Rectal smooth muscle tissue (tissue), 1 donor: ENCODE measurements around the gene LPP.
A peak's percentile ranks its signal among the peaks of the same experiment; 100 is the strongest.

Experiments
- H3K27ac ChIP-seq: one replicate; pipeline ENCODE4 v1.7.0; 2013; ENCODE audit warnings: low read depth, low read length, inconsistent platforms
- H3K27me3 ChIP-seq: one replicate; pipeline ENCODE4 v1.7.0; 2013; ENCODE audit warnings: low read length; ENCODE audit not compliant: control insufficient read depth, insufficient read depth
- H3K36me3 ChIP-seq: one replicate; pipeline ENCODE4 v1.7.0; 2013; ENCODE audit warnings: low read length; ENCODE audit not compliant: control insufficient read depth, insufficient read depth
- H3K4me1 ChIP-seq: one replicate; pipeline ENCODE4 v1.7.0; 2013; ENCODE audit warnings: low read length; ENCODE audit not compliant: control insufficient read depth, insufficient read depth
- H3K4me3 ChIP-seq: one replicate; pipeline ENCODE4 v1.7.0; 2013; ENCODE audit warnings: low read length
- H3K9ac ChIP-seq: one replicate; pipeline ENCODE4 v1.7.0; 2013; ENCODE audit warnings: low read length

LPP gene

DNA sequence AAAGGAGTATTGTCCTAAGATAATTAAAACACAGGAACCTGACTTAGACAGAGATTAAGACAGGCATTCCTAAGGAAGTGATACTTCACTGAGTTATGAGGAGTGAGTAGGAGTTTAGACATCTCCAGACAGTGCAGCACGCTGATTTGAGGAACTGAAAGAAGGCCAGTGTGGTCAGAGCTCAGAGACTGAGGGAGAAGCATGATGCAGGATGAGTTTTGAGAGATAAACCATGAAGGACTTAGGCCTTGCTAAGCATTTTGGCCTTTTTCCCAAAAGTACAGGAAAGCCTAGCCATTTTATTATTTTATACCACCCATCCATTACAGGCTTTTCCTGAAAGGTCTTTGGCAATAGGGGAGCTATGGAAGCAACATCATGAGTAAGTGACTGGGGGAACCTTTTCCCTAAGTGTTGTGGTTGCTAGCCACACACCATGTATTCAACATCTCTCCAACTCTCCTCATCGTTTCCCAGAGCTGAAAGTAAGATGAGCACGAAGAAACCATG is 642.2 kb downstream of the LPP start:
- peaks cover 8% of the 10 kb centered on the region for H3K4me1 ChIP-seq
- H3K4me3 ChIP-seq, result no peak overlapping the region
- no peak overlapping the region for H3K9ac ChIP-seq
- no peaks in the 10 kb centered on the region for H3K27me3 ChIP-seq
- no peak overlapping the region for H3K27ac ChIP-seq
- no peaks in the 10 kb centered on the region for H3K36me3 ChIP-seq

DNA sequence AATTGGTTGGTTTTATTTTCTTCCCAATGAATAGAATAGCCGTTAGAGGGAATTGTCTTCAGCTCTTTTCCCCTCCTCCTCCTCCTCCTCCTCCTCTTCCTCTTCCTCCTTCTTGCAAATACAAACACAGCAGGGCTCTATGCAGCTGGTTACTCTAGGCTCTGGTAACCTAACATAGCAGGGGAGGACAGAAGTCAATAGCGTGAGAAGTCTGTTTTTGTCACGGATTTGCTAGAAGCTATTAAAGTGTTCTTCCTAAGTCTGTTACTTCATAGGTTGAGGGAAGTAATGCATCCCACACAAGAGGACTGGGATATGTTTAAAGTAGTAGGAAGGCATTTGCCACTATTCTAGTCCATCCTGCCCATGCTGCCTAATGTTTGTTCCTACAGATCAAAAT is 643.1 kb downstream of the LPP start:
- Histone ChIP-seq H3K4me1 (peaks cover 8% of the 10 kb centered on the region), H3K27ac (peak overlapping the region; percentile 23)

DNA sequence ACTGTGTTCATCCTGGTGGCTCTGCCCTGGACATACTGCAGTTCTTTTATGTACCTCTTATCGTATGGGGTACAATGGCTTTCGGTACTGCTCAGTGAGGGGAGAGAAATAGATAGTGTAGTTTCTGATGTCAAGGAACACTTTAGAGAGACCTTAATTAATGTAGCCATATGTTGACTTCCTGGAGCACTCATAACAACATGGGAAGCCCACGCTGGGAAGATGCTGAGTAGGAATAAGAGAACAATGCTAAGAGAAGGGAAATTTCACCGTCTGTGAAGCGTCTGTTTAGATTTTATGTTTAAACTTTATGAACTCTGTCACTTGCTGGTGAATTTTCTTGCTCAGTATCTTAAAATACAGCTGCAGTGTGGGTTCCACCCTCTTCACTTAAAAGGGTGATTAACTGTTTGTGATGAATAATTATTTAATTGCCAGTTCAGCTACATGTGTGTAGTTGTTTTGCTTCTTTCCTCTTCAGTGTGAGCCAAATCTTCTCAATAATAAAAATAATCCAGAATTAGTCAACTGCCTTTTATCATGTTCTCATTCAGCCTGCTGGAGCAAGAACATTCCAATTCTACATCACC is 644.7 kb downstream of the LPP start:
- Histone ChIP-seq H3K27me3 (no peaks in the 10 kb centered on the region), H3K27ac (no peak overlapping the region), H3K9ac (no peak overlapping the region), H3K36me3 (no peaks in the 10 kb centered on the region), H3K4me1 (peaks cover 8% of the 10 kb centered on the region), H3K4me3 (no peak overlapping the region)

More for the DNA sequence above, 643.1 kb downstream of the LPP start:
- Histone ChIP-seq H3K36me3 (no peaks in the 10 kb centered on the region), H3K9ac (no peak overlapping the region), H3K4me3 (no peak overlapping the region), H3K27me3 (no peaks in the 10 kb centered on the region)

DNA sequence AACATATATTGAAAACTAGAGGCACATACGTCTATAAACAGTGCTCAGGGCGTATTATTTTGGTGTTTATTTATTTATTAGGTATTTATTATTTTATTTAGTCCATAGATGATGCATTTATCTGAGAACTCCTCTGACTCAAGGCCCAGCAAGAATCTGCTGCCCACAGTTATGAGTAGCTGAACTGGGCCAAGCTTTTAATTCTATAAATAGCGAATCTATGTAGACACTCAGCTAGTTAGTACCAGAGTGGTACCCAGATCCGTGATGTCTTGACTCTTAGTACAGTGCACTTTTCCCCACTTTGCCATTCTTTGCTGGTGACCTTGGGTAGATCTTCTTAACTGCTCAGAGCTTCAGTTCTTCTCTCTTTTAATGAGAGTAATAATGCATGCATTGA is 647.4 kb downstream of the LPP start:
- Histone ChIP-seq H3K27ac (no peak overlapping the region), H3K36me3 (no peaks in the 10 kb centered on the region), H3K27me3 (no peaks in the 10 kb centered on the region), H3K4me3 (no peak overlapping the region), H3K4me1 (peaks cover 6% of the 10 kb centered on the region), H3K9ac (no peak overlapping the region)

DNA sequence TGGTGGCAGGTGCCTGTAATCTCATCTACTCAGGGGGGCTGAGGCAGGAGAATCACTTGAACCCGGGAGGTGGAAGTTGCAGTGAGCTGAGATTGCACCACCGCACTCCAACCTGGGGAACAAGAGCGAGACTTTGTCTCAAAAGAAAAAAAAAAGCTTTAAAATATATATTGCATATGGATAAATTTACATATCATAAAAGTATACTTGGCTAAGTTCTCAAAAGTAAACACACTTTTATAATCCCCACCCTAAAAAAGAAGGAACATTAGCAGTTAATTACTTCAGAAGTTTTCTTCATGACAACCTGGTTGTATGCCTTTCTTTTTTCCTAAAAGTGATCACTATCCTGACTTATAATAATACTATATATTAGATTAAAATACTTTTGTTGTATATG is 648.7 kb downstream of the LPP start:
- H3K27me3 ChIP-seq, result no peaks in the 10 kb centered on the region
- no peak overlapping the region for H3K27ac ChIP-seq
- H3K36me3 ChIP-seq, result no peaks in the 10 kb centered on the region
- H3K4me3 ChIP-seq, result no peak overlapping the region
- no peaks in the 10 kb centered on the region for H3K4me1 ChIP-seq
- no peak overlapping the region for H3K9ac ChIP-seq

DNA sequence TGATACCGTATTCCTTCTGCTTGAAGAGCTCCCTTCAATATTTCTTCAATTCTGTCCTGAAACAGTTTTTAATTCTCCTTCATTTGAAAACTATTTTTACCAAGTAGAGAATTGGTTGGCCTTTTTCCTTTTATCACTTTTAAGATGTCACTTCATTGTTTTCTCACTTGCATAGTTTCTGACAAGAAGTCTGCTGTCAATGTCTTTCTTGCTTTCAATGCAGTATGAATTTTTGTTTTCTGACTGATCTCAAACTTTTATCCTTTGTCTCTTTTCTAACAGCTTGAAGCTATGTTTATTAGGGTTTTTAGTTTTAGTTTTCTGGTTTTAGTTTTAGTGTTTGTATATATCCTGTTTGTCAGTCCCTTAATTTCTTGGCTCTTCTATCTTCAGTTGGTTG is 653.0 kb downstream of the LPP start:
- Histone ChIP-seq H3K27me3 (no peaks in the 10 kb centered on the region), H3K4me1 (no peaks in the 10 kb centered on the region), H3K27ac (no peak overlapping the region), H3K9ac (no peak overlapping the region), H3K4me3 (no peak overlapping the region), H3K36me3 (no peaks in the 10 kb centered on the region)

DNA sequence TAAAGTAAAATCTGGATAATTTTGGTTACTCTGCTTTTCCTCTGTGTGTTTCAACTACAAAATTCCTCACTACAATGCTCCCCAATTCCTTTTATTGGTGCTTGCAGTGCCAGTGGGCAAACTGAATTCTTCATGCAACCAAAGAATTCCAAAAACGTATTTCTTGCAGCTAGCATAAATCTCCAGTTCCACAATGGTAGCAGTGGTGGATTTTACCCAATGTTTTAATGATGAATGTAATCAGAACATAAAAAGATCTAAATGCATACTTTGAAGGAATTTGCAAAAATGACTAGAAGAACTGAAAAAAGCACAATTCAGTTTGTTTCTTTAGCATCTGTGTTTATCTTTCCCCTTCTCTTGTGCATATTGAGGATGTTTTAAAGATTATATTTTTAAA is 658.2 kb downstream of the LPP start:
- Histone ChIP-seq H3K36me3 (no peaks in the 10 kb centered on the region), H3K9ac (no peak overlapping the region), H3K4me1 (no peaks in the 10 kb centered on the region), H3K27ac (no peak overlapping the region), H3K27me3 (no peaks in the 10 kb centered on the region), H3K4me3 (no peak overlapping the region)

DNA sequence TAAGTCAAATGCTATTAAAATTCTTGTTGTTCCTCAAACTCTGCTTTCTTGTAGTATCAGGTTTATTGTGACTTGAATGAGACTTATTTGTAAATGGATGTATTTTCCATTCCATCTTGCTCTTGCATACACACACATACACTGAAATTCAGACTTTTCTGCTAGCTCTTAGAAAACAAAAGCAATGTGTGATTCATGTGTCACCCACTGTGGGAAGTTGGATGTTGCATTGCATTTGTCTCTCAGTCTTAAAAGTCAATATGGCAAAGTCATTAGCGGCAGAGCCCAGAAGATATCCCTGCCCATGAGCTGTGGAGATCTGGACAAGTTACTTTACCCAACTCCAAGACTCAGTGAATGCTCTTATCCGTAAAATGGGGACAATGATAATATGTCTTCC is 660.6 kb downstream of the LPP start:
- Histone ChIP-seq H3K27ac (no peak overlapping the region), H3K36me3 (no peaks in the 10 kb centered on the region), H3K4me3 (no peak overlapping the region), H3K4me1 (peaks cover 4% of the 10 kb centered on the region), H3K9ac (no peak overlapping the region), H3K27me3 (no peaks in the 10 kb centered on the region)

DNA sequence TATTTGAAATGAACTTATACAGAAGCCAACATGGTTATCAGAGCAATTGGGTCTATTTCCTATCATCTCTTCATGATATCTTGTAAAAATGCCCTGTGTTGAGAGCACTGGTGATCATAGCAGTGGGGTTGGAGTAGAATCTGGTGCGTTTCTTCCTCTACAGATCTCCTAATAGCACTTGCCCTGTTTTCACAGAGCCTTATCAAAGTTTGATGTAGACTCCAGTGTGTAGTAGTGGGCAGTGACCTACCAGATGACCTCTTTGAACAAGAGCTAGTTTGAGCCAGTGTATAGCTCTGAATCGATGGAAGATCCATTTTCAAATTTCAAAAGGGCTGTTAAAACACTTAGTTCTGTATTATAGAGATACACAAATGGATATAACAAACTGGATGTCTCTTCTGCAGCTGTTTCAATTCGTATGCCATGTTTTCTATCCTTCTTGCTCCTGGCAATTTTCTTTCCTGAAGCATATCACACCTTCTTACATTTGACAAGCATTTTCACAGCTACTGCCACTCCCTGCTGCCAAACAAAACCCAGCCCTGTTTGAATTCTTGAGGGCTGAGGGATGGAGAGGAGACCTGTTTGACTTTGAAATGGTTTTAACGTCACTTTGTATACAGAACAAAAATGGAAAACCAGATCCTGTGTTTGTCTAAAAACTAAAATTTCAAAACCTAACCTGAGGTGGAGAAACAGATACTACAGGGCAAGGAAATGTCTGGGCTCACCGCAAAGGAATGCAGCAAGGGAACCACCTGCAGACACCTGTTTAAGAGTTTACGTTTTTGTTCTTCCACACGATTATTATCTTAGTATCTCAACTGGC is 663.4 kb downstream of the LPP start:
- Histone ChIP-seq H3K4me1 (peaks cover 16% of the 10 kb centered on the region), H3K9ac (no peak overlapping the region), H3K27ac (no peak overlapping the region), H3K36me3 (no peaks in the 10 kb centered on the region), H3K4me3 (no peak overlapping the region), H3K27me3 (no peaks in the 10 kb centered on the region)

DNA sequence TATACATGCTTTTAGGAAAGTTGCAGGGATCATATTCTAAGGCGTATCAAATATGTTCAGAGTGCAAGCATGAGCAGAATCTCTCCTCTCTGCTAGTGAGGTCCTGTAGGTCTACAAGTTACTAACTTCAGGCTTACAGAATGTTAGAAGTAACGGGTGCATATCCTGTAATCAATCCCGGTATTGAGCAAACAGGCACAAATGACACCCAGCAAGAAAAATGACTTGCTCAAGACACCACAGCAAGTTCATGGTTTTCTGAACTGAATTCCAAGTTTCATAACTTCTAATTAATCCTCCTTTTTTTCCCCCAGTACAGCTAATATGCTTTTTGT is 663.9 kb downstream of the LPP start:
- no peak overlapping the region for H3K4me3 ChIP-seq
- H3K27me3 ChIP-seq, result no peaks in the 10 kb centered on the region
- H3K27ac ChIP-seq, result no peak overlapping the region
- no peaks in the 10 kb centered on the region for H3K36me3 ChIP-seq
- no peak overlapping the region for H3K9ac ChIP-seq
- H3K4me1 ChIP-seq, result peaks cover 17% of the 10 kb centered on the region

DNA sequence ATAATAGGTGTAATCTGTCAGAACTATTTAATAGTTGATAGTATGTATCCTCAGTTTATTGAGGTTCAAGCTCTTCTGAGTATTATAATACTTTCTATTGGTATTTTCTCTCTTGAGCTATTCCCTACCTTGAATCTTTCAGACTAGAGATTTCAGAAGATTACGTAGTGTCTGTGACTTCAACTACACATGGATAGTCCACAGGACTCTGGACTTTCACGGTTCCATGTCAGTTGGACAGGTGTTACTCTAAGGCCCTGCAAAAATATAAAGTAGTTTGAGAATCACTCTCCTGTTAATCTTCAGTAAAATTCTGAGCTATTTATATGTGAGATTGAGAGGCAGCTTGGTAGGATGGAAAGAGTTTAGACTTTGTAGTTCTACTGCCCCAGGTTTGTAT is 664.3 kb downstream of the LPP start:
- peaks cover 17% of the 10 kb centered on the region for H3K4me1 ChIP-seq
- no peaks in the 10 kb centered on the region for H3K27me3 ChIP-seq
- no peak overlapping the region for H3K9ac ChIP-seq
- H3K4me3 ChIP-seq, result no peak overlapping the region
- no peak overlapping the region for H3K27ac ChIP-seq
- no peaks in the 10 kb centered on the region for H3K36me3 ChIP-seq

DNA sequence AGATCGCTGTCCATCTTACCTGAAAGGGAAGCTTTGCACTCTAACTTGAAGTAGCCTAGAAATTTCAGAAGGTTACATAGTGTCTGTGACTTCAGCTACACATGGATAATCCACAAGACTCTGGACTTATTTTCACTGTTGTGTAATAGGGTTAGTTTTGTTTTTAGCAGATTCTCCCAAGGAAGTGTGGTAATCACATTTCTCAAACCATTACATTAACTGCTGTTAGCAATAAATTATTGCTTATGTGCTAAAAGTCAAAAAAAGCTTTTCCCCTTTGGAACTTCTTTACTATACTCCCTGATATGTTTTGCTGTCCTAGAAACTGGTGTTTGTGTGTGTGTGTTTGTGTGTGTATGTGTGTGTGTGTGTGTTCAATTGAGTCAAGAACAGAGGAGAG is 666.0 kb downstream of the LPP start:
- H3K36me3 ChIP-seq, result no peaks in the 10 kb centered on the region
- no peak overlapping the region for H3K27ac ChIP-seq
- H3K4me1 ChIP-seq, result peaks cover 30% of the 10 kb centered on the region
- no peaks in the 10 kb centered on the region for H3K27me3 ChIP-seq
- H3K4me3 ChIP-seq, result no peak overlapping the region
- H3K9ac ChIP-seq, result no peak overlapping the region

DNA sequence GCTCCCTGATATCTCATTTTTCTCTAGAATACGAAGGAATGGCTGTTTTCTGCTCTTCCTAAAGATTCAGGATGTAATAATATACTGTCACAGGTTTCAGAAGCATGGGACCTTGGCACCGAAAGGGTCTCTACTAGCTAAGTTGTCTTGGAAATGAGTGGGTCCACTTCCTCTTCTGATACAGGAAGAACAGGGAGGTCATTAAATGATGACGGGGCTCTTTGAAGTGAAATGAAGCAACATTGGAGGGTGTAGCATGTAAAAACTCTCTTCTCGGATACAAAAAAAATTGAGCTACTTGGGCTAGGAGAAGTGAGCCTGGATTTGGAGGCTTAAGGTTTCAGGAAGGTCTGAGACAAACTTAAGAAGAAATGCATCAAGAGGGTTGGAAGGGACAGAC is 668.0 kb downstream of the LPP start:
- H3K27ac ChIP-seq, result no peak overlapping the region
- no peak overlapping the region for H3K9ac ChIP-seq
- peaks cover 35% of the 10 kb centered on the region for H3K4me1 ChIP-seq
- H3K36me3 ChIP-seq, result no peaks in the 10 kb centered on the region
- no peaks in the 10 kb centered on the region for H3K27me3 ChIP-seq
- no peak overlapping the region for H3K4me3 ChIP-seq
